Dedifferentiated amniotic fluid mesenchymal stem cell (primary cell): Measurements from ENCODE around the gene LCP1.
"Not testable (repeated sequence)": the region's sequence is repeated elsewhere in the genome, so short reads cannot be mapped to it uniquely, and the experiment has no call there.

ENCODE experiments used
- DNase-seq: peaks from one replicate; pipeline ENCODE4 v3.0.0-alpha.2; 2016; ENCODE audit errors: extremely low spot score

LCP1 gene

DNA sequence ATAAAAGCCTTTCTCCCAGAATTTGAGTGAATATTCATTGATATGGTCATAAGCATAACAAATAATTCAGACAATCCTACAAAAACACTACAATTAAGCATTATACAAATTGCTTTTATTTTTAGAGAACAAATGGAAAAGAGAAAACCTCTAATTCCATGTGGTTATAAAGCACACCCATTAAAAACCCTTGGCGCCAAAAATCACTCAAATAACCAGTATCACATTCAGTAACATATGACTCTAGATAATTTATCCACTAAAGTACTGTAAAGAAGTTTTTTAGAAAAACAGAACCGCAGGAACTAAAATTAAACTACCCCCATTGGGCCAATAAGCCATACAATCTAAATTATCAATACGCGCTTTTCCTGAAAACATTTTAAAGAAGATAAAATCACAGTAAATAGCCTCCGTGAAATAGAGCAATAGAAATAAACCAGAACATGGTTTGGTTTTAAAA, 569 bp downstream of the LCP1 start:
- DNase-seq: no peak

DNA sequence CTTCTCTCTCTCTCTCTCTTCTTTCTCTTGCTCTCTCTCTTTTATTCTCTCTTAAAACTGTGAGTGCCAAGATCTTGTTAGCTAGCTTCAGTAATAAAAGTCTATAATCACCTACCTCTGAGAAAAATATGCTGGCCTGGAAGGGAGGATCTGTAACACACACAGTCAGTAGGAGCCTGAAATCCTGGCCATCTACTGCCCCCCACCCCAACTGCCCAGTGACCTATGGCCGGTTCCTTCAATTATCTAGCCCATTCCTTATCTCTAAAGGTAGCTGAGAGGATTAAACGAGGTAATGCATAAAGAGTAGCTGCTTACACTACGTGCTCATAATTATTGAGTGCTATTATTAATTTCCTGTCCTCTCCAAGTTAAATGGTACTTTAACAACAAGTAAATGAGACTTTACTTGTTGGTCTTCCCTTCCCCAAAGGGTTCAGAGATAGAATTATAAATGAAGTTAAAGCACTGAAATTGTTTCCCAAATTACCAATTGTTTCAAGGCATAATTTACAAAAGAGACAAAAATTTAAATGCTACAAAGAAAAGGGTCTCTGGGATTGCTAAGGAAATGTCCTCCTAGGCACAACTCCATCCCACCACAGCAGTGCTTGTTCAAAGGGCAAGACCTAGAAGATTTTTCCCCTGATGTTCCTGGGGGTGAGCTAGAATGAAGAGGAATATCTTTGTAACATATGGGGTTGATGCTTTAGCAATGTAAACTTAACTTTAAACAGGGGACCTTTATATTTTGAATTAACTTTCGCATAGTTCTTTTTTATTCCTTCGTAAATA, 1.8 kb downstream of the LCP1 start:
- no peak for DNase-seq

DNA sequence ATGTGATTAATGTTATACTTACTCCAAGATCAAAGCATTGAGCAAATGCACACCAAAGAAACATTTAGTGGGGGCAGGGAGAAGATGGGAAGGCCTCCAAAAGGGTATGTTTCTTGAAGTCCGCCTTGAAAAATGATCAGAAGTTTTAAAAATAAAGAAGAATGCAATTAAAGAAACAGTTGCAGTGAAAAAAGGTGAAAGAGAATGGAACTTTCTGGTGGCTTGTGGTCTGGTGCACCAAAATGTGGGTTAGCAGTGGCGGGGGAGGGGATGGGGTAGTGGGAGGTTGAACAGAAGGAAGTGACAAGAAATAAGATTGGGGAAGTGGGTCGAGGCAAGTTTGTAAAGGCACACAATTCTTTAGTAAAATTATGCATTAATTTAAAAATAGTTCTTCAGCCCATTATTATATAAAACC, 2.5 kb downstream of the LCP1 start:
- DNase-seq: no peak

DNA sequence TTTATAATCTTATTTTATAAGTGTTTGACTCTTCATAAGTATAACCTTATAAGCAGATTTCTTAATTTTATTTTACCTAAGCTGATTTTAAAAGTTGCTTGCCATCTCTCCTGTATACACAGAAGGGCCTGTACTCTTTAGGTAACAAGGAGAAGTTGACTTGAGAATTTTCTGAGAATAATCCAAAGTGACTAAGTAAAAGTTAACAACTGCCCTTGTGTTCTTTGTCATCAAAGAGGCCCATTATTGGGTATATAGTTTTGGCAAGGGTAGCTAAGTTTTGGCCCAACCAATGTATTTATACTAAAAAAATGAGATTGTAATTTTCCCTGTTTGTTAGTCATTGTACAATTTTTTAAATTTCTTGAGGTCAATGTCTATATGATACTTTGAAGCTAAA, 3.2 kb downstream of the LCP1 start:
- no peak for DNase-seq

DNA sequence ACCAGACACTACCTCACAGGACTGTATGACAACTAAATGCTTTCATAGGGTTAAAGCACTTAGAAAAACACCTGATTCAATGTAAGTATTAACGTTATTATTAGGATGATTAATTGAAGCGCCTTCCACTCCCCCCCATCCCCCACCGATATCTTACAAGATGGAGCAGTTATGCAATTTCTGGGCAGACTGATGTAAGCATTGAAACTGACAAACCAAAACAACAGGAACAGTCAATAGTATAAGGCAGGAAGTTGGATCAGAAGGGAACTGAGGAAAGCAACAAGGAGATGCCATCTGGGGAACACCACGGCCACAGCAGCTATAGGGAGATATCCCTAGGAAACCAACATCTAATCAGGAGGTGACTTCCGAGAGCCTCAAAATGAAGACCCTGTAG, 3.8 kb downstream of the LCP1 start:
- DNase-seq: no peak

DNA sequence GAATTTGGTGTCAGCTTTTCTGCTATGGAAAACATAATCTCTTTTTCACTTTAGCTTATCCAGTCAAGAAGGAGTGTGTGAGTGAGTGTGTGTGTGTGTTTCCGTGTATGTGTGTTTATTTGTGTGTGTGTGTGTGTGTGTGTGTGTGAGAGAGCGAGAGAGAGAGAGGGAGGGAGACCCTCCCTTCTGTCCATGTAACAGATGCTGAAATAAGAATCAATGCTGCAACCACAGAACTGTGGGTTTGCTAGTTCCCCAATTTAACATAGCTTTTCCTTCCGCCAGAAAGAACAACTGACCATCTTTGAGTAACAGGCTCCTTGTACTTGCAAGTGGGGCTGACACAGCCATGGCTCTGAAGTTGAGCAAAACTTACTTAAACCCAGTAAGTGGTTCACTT, 5.2 kb downstream of the LCP1 start:
- DNase-seq: no peak

DNA sequence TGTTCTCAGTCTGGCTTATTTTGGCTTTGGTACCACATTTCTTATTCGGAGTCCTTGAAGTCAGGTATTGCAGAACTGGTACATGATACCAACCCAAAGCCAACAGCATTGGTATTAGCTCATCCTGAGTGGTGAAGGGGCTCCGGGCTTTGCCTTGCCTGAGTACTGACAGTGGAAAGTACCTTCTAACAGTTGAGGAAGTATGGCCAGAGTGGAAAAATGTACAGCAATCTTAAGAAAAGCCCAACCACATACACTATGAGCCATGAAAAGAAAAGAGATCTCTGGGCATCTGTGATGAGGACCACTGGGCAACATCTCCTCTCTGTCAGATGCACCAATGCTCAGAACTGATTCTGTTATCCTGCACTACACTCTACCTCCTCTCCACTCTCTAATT, 8.3 kb downstream of the LCP1 start:
- no peak for DNase-seq

DNA sequence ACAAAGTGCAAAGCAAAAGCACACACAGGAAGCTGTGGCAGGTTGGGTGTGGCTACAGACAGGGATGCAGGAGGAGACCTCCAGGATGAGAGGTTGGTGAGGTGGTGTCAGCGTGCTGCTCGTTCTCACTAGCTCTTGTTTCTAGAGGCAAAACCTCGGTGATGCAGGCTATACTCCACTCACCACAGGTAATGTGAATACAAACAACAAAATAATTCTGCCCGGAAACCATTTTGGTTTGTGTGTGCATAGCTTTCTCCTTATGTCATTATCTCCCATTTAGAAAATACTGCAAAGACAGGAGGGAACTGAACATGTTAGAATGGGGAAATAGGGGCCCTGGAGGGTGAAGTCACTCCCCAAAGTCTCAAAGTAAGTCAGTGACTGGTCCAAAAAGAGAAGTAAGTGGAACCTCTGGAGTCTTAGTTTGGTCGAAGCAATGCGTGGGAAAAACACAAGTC, 9.4 kb downstream of the LCP1 start:
- DNase-seq: no peak

DNA sequence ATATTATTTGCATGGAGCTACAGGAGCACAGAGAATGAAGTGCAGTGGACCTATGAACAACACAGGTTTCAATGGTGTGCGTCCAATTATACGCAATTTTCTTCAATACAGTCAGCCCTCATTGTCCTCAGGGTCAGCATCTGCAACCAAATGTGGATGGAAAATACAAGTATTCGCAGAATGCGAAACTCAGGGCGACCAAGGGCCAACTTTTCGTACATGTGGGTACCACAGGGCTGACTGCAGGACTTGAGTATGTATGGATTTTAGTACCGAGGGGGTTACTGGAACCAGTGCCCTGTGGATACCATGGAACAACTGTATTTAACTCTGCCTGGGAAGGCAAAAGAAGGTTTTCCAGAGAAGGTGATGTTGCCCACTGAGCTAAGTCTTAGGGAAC, 10.2 kb downstream of the LCP1 start:
- no peak for DNase-seq

DNA sequence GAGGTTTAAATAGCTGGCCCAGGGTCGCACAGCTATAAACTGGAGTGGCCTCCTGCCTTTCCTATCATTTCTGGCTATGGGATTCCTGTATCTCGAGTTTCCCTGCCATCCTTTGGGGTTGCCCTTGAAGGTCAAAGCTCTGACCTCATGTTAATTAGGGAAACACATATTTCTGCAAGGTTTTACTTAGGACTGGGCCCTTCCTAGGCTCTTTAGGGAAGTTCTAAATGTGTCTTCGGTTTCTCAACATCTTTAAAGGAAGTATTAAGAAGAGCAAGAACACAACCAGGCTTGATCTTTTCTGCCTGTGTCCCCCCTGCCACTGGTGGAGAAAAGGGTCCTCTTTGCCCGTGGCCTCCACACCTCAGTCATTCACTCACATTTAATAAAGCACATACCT, 10.8 kb downstream of the LCP1 start:
- no peak for DNase-seq

DNA sequence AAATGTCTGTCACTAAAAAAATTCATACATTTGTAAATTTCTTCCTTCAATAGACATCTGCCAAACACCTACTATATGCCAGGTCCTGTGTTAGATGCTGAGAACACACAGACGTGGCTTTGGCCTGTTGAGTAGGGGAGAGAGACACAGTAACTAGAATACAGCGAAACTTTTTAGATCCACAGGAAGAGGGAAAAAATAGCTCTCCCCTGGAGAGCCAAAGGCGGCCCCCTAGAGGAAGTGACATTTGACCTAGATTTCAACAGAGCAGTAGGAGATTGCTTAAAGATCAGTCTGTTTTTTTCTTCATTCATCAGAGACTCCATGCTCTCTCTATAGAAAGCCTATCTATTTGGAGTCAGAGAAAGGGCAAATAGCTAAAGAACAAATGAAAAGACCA, 11.3 kb downstream of the LCP1 start:
- DNase-seq: no peak

DNA sequence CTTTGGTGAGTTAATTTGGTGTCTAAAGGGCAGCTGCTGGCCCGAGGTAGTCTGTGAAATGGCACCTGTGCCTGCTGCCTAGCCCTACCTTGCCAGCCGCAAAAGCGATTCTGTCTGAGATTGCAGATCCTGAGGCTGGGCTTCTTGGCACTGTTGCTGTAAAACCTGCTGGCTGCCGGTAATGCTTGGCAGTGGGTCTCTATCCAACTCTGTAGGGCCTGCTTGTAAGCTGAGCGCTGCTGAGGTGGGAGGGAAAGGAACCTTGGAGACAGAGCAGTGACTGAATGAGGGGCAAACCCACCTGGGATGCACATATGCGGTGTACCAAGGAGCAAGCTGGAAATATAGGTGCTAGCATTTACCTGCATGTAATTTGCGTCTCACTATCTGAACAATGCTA, 11.7 kb downstream of the LCP1 start:
- DNase-seq: no peak

DNA sequence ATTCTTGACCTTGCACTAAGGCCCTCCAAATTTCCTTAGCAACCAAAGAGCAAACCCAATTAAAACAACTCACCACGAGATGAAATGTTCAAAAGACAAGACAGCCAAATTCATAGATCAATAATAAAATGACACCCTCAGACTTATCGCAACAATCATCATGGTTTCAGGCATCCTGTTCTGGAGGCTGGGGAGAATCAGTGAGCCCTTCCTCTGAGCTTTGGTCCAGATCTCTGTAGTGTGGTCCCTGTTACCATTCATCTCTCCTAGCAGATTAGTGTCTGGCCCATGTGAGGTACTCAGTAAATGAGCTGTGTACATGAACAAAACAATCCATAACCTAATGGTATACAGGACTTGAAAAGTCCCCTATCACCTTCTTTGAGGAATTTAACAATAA, 12.2 kb downstream of the LCP1 start:
- no peak for DNase-seq

DNA sequence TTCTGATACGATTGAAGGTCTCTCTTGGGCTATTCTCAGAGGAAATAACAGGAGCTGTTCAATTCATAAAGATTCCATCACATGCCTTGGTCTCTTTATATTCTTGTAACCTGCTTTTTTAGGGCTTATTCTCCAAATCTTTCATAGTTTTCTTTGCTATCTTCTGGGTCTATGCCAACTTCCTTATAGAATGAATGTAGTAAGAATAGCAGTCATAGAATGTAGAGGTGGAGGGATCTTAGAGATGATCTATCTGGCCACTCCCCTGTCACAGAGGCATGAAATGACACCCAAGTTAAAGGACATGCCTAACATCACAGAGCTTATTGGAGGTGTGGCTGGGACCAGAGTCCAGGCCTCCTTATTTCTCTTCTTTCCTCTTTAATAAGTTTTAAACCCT, 13.2 kb downstream of the LCP1 start:
- DNase-seq: no peak

DNA sequence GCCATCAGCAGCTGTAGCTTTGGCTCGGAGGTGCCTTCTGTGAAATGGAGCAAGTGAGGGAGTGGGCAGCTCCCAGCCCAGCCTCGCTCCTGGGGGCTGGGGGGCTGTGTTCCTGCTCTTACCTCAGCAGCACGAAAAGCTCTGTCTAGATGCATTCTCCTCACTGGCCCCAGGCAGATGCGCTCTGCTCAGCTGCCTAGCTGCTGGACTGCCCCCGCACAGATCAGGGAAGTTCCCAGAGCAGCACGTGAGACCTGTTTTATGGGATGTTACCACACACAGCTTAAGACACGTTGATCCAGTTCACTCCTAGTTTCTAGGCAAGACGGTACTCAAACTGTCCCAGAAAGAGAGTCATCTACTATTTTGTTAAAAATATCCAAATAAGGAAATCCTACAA, 13.6 kb downstream of the LCP1 start:
- DNase-seq: no peak

DNA sequence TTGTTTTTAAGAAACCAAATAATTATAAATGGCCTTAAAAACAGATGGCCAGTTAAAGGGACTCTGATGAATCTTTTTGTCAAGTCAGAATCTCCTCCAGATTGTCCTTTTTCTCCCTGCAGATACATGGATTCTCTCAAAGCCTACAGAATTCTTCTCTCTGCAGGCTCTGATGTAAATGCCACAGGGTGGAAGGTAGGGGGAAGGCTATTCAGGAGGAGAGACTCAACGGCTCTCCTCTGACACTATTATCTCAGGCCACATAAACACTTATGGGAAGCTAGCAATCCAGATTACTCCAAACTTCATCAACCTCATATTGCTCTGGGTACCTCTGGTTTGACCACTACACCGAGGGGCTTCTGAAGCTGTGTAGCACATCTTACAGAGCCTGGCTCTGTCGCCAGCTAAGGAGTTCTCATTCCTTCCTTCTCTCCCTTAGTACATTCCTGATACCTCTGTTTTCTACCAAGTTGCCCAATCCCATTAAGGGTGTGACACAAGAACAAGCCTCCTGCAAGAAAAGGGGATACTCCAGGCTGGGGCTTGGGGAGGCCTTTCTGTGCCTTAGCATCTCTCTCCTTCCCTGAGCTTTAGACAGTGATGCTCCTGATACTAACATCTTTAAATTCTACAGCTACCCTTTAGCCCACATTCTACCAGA, 14.9 kb downstream of the LCP1 start:
- DNase-seq: no peak

DNA sequence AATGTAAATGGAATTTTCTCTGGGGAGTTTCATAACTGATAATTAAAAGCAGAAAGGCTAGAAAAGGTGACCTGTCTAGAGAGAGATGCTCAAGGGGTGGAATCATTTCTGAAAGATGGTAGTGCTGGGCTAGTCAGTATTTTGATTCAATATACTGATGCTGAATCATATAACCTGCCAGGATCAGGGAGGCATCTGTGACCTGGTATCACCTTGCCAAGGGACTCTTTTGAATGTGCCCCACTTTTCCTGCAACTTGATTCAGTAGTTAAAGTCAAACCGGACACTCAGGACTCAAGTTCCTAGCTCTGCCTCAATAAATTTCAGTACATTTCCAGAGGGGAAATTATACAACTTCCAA, 15.8 kb downstream of the LCP1 start:
- DNase-seq: no peak

DNA sequence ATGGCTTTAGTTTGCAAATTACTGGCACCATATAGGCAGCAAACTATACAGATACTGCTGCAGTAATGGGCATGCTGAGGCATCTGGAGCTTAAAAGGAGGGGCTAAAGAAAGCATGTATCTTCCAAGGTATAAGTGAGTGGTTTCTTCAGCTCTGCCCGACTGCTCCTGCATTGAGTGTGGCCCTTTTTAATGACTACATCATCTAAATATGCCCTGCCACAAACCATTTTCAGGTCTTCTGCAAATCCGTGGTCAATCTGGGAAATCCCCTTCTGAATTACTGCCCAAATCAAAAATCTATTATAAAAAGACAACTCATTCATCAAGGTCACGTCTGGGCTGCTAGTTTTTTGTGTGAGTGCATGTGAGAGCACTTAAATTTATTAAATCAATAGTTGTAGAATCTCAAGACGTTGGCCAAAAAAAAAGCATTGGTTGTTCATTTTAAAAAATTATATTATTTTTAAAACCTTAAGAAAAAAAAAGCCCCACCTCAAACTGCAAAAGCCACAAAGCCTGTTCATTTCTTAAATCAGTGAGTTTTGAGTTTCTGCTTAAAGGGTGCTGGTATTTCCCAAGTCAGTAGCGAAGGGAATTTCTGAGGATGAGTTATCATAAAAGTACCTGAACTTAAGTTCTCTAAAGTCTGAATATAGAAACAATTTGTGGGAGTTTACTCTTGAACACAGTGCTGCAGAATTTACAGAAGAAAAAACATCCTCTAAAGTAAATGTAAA, 16.3 kb downstream of the LCP1 start:
- no peak for DNase-seq

DNA sequence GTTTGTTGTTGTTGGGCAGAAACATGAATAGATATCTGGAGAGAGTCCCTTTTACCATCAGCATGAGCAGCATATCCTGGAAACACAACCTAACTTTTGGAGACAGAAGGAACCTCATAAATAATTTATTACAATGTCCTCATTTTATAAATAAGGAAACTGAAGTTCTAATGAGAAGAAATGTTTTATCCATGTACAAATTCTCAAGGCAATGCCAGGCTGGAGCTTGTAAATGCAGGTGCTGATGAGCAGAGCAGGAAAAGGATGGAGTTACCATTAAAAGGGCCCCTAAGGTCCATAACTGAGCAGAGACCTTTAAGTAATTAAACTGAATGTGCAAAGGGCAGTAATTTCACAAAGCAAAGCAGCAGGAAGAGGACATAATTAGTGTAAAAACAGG, 17.3 kb downstream of the LCP1 start:
- DNase-seq: no peak

DNA sequence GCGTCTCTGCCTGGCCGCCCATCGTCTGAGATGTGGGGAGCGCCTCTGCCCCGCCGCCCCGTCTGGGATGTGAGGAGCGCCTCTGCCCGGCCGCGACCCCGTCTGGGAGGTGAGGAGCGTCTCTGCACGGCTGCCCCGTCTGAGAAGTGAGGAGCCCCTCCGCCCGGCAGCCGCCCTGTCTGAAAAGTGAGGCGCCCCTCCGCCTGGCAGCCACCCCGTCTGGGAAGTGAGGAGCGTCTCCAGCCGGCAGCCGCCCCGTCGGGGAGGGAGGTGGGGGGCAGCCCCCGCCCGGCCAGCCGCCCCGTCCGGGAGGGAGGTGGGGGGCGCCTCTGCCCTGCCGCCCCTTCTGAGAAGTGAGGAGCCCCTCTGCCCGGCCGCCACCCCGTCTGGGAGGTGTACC, 19.2 kb downstream of the LCP1 start:
- not testable (repeated sequence) for DNase-seq

DNA sequence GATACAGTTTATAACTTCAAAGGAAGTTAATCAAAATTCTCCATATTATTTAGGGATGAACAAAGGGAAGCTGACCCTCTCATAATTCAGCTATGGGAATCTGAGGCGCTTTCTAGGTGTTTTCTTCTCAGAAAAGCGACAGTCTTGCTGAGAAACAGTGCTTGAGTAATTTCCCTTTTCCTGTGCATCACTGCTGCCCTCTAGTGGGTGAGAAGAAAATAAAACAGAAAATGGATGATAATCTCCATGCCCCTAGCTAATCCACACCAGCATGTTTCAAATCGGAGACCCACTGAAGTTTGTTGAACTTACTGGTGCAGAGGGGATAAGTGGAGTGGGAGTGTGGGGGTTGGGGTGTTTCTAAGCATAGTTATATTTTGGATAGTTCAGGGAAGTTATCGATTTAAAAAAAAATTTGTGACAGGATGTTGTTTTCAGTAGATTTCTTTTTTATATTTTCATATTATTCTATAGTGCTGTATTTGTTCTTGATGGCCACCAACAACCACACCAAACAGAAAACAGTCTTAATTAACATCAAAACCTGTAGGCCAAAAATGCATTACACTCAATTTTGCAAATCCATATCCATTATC, 21.4 kb downstream of the LCP1 start:
- peak; percentile 57 for DNase-seq

DNA sequence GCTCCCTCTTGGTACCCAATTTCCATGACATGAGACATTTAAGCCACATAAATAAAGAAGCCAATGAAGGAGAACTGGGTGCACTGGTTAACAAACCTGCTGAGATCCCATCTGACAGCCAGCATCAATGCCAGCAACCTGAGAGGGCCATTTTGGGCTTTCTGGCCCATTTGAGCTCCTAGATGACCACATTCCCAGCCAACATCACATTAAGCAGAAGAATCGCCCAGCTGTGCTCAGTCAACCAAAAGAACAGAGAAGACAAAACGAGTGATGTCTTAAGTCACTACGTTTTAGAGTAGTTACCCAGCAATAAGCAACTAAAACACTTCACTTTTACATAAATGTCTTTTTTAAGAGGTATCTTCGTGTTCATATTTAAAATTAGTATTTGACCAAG, 21.9 kb downstream of the LCP1 start:
- no peak for DNase-seq
